PC-9 (cell line): ENCODE results near the gene TFEC.

ENCODE experiments used
- EZH2 ChIP-seq: fragments of 200-600 bp; sonication (generic); IDR thresholded peaks from 2 replicates; pipeline ENCODE4 v1.8.0; 2017; ENCODE audit warnings: antibody characterized with exemption, low read depth
- TF ChIP-seq, protein P1 (sequence below): fragments of 200-600 bp; sonication (generic); conservative IDR thresholded peaks from 2 replicates; pipeline ENCODE4 v1.6.1; 2017; ENCODE audit warnings: mixed run types, antibody characterized with exemption, mild to moderate bottlenecking, moderate library complexity

GRCh38 chr7:115911465-115911864, 119.1 kb downstream of the TFEC start:
- TF ChIP-seq EZH2: no peak
- TF ChIP-seq, protein P1, sequence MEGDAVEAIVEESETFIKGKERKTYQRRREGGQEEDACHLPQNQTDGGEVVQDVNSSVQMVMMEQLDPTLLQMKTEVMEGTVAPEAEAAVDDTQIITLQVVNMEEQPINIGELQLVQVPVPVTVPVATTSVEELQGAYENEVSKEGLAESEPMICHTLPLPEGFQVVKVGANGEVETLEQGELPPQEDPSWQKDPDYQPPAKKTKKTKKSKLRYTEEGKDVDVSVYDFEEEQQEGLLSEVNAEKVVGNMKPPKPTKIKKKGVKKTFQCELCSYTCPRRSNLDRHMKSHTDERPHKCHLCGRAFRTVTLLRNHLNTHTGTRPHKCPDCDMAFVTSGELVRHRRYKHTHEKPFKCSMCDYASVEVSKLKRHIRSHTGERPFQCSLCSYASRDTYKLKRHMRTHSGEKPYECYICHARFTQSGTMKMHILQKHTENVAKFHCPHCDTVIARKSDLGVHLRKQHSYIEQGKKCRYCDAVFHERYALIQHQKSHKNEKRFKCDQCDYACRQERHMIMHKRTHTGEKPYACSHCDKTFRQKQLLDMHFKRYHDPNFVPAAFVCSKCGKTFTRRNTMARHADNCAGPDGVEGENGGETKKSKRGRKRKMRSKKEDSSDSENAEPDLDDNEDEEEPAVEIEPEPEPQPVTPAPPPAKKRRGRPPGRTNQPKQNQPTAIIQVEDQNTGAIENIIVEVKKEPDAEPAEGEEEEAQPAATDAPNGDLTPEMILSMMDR: no peak
